SK-N-SH treated with all-trans-retinoic acid at 6 μM for 48 hours (cell line): ENCODE measurements around the gene HHATL.

Experiments used
- ATAC-seq: fragments of 200-7000 bp; cut with Tn5 transposase; 3 replicates; pipeline ENCODE4 v1.9.1; 2020; ENCODE audit warnings: mild to moderate bottlenecking, moderate library complexity
- ARNTL ChIP-seq: fragments of 450-650 bp; formaldehyde crosslinking; IDR thresholded peaks from 2 replicates; pipeline ENCODE4 v1.5.0; 2020; ENCODE audit warnings: low read depth, mild to moderate bottlenecking, moderate library complexity, borderline replicate concordance
- BACH2 ChIP-seq: fragments of 250-450 bp; sonication (Bioruptor Pico); IDR thresholded peaks from 2 replicates; pipeline ENCODE4 v1.9.0; 2021; ENCODE audit warnings: mild to moderate bottlenecking, borderline replicate concordance
- CSDC2 ChIP-seq: fragments of 250-450 bp; sonication (Bioruptor Pico); IDR thresholded peaks from 2 replicates; pipeline ENCODE4 v1.5.0; 2020; ENCODE audit warnings: mild to moderate bottlenecking, moderate library complexity
- ESRRG ChIP-seq: fragments of 250-450 bp; sonication (Bioruptor Pico); IDR thresholded peaks from 2 replicates; pipeline ENCODE4 v1.6.1; 2021; ENCODE audit warnings: mild to moderate bottlenecking
- GLIS3 ChIP-seq: fragments of 250-450 bp; sonication (Bioruptor Pico); IDR thresholded peaks from 2 replicates; pipeline ENCODE4 v1.5.0; 2020; ENCODE audit warnings: mild to moderate bottlenecking, moderate library complexity
- ISL1 ChIP-seq: fragments of 250-450 bp; sonication (Bioruptor Pico); IDR thresholded peaks from 2 replicates; pipeline ENCODE4 v2.1.2; 2022; ENCODE audit warnings: mild to moderate bottlenecking, moderate library complexity
- PPARA ChIP-seq: fragments of 250-450 bp; sonication (Bioruptor Pico); IDR thresholded peaks from 2 replicates; pipeline ENCODE4 v1.5.0; 2020; ENCODE audit warnings: mild to moderate bottlenecking, borderline replicate concordance
- RARB ChIP-seq: fragments of 250-450 bp; sonication (Bioruptor Pico); IDR thresholded peaks from 2 replicates; pipeline ENCODE4 v1.8.0; 2021; ENCODE audit warnings: mild to moderate bottlenecking, moderate library complexity
- SNAI2 ChIP-seq: fragments of 250-450 bp; sonication (Bioruptor Pico); IDR thresholded peaks from 2 replicates; pipeline ENCODE4 v1.5.0; 2020; ENCODE audit warnings: mild to moderate bottlenecking, moderate library complexity
- TCF4 ChIP-seq: fragments of 250-450 bp; sonication (Bioruptor Pico); IDR thresholded peaks from 2 replicates; pipeline ENCODE4 v1.8.0; 2021; ENCODE audit warnings: mild to moderate bottlenecking, moderate library complexity, borderline replicate concordance
- TOX ChIP-seq: fragments of 250-450 bp; sonication (Bioruptor Pico); IDR thresholded peaks from 2 replicates; pipeline ENCODE4 v1.8.0; 2021; ENCODE audit warnings: mild to moderate bottlenecking, moderate library complexity, borderline replicate concordance
- ZFP3 ChIP-seq: fragments of 250-450 bp; sonication (Bioruptor Pico); IDR thresholded peaks from 2 replicates; pipeline ENCODE4 v1.5.0; 2020; ENCODE audit warnings: mild to moderate bottlenecking, moderate library complexity
- ZFP30 ChIP-seq: fragments of 450-650 bp; formaldehyde crosslinking; IDR thresholded peaks from 2 replicates; pipeline ENCODE4 v1.5.0; 2022; ENCODE audit warnings: mild to moderate bottlenecking, moderate library complexity
- ZNF565 ChIP-seq: fragments of 450-650 bp; formaldehyde crosslinking; conservative IDR thresholded peaks from 2 replicates; pipeline ENCODE4 v1.5.0; 2020; ENCODE audit warnings: low read depth, mild to moderate bottlenecking, moderate library complexity
- ZNF70 ChIP-seq: fragments of 450-650 bp; formaldehyde crosslinking; IDR thresholded peaks from 2 replicates; pipeline ENCODE4 v1.5.0; 2020; ENCODE audit warnings: mild to moderate bottlenecking, moderate library complexity
- ZNF8 ChIP-seq: fragments of 450-650 bp; formaldehyde crosslinking; IDR thresholded peaks from 2 replicates; pipeline ENCODE4 v1.5.0; 2020; ENCODE audit warnings: mild to moderate bottlenecking, moderate library complexity
- TF ChIP-seq, protein P1 (sequence below): fragments of 250-450 bp; sonication (Bioruptor Pico); IDR thresholded peaks from 2 replicates; pipeline ENCODE4 v1.8.0; 2020; ENCODE audit warnings: mild to moderate bottlenecking, moderate library complexity, borderline replicate concordance
- TF ChIP-seq, protein P2 (sequence below): fragments of 250-450 bp; sonication (Bioruptor Pico); IDR thresholded peaks from 2 replicates; pipeline ENCODE4 v1.5.1; 2020; ENCODE audit warnings: low read depth, mild to moderate bottlenecking, moderate library complexity
- TF ChIP-seq, protein P3 (sequence below): fragments of 250-450 bp; sonication (Bioruptor Pico); IDR thresholded peaks from 2 replicates; pipeline ENCODE4 v1.5.0; 2020; ENCODE audit warnings: mild to moderate bottlenecking, moderate library complexity
- TF ChIP-seq, protein P4 (sequence below): fragments of 250-450 bp; sonication (Bioruptor Pico); IDR thresholded peaks from 2 replicates; pipeline ENCODE4 v1.8.0; 2021; ENCODE audit warnings: low read depth, mild to moderate bottlenecking, moderate library complexity, borderline replicate concordance

Gene HHATL

DNA sequence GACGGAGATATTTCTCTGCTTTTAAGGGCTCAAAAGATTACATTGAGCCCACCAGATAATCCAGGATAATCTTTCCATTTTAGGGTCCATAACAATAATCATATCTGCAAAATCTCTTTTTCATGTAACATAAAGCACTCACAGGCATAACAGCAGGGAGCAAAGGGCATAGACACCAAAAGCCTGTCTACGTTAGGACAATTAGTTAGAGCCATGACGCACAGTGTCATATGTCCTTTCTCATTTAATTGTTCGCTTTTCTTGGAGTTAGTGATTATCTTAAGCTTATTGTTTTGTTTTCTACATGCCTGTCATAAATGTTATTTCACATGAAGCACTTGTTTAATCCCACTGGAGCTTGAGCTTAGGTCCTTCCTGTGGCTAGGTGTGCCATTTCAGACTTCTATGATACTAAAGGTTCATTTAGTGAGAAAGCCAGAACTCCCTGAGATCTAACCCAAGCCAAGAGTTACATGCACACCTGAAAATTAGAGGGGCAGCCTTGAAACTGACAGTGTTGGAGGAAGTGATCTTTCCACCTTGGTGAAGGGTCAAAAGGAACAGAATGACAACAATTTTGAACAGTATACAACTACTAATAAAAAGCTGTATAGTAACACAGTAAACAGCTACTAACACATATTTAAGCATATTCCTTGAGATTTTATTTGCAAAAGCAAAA is 11.7 kb upstream of the HHATL start:
- TF ChIP-seq, protein P1, sequence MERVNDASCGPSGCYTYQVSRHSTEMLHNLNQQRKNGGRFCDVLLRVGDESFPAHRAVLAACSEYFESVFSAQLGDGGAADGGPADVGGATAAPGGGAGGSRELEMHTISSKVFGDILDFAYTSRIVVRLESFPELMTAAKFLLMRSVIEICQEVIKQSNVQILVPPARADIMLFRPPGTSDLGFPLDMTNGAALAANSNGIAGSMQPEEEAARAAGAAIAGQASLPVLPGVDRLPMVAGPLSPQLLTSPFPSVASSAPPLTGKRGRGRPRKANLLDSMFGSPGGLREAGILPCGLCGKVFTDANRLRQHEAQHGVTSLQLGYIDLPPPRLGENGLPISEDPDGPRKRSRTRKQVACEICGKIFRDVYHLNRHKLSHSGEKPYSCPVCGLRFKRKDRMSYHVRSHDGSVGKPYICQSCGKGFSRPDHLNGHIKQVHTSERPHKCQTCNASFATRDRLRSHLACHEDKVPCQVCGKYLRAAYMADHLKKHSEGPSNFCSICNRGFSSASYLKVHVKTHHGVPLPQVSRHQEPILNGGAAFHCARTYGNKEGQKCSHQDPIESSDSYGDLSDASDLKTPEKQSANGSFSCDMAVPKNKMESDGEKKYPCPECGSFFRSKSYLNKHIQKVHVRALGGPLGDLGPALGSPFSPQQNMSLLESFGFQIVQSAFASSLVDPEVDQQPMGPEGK (CRISPR knock-in tag), result no peak
- no peak for TF ChIP-seq TCF4 (CRISPR knock-in tag)
- TF ChIP-seq, protein P2, sequence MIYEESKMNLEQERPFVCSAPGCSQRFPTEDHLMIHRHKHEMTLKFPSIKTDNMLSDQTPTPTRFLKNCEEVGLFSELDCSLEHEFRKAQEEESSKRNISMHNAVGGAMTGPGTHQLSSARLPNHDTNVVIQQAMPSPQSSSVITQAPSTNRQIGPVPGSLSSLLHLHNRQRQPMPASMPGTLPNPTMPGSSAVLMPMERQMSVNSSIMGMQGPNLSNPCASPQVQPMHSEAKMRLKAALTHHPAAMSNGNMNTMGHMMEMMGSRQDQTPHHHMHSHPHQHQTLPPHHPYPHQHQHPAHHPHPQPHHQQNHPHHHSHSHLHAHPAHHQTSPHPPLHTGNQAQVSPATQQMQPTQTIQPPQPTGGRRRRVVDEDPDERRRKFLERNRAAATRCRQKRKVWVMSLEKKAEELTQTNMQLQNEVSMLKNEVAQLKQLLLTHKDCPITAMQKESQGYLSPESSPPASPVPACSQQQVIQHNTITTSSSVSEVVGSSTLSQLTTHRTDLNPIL (CRISPR knock-in tag), result no peak
- TF ChIP-seq BACH2, result no peak
- TF ChIP-seq RARB (CRISPR knock-in tag), result no peak
- no peak for TF ChIP-seq CSDC2
- TF ChIP-seq PPARA, result no peak
- TF ChIP-seq ZFP30, result no peak
- TF ChIP-seq SNAI2 (CRISPR knock-in tag), result no peak
- no peak for TF ChIP-seq ZNF70 (CRISPR knock-in tag)
- no peak for TF ChIP-seq ESRRG
- no peak for TF ChIP-seq ARNTL (CRISPR knock-in tag)
- TF ChIP-seq ZFP3 (CRISPR knock-in tag), result no peak
- no peak for TF ChIP-seq ZNF565 (CRISPR knock-in tag)
- TF ChIP-seq ISL1 (CRISPR knock-in tag), result no peak
- no peak for ATAC-seq

DNA sequence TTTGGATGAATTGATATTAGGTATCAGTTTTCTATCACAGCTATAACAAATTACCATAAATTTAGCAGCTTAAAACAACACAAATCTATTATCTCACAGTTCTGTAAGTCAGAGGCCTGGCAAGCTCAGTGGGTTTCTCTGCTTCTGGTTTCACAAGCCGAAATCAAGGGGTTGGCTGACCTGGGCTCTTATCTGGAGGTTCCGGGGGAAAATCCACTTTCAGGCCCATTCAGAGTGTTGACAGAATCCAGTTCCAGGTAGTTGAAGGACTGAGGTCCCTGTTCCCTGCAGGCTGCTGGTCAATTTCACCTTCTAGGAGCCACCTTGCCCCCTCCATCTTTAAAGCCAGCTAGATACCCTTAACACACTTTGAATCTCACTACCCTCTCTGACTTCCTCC is 11.1 kb upstream of the HHATL start:
- TF ChIP-seq BACH2 (no peak), ZNF565 (CRISPR knock-in tag) (no peak), GLIS3 (no peak), ZFP3 (CRISPR knock-in tag) (no peak), CSDC2 (no peak), TCF4 (CRISPR knock-in tag) (no peak)
- TF ChIP-seq, protein P3, sequence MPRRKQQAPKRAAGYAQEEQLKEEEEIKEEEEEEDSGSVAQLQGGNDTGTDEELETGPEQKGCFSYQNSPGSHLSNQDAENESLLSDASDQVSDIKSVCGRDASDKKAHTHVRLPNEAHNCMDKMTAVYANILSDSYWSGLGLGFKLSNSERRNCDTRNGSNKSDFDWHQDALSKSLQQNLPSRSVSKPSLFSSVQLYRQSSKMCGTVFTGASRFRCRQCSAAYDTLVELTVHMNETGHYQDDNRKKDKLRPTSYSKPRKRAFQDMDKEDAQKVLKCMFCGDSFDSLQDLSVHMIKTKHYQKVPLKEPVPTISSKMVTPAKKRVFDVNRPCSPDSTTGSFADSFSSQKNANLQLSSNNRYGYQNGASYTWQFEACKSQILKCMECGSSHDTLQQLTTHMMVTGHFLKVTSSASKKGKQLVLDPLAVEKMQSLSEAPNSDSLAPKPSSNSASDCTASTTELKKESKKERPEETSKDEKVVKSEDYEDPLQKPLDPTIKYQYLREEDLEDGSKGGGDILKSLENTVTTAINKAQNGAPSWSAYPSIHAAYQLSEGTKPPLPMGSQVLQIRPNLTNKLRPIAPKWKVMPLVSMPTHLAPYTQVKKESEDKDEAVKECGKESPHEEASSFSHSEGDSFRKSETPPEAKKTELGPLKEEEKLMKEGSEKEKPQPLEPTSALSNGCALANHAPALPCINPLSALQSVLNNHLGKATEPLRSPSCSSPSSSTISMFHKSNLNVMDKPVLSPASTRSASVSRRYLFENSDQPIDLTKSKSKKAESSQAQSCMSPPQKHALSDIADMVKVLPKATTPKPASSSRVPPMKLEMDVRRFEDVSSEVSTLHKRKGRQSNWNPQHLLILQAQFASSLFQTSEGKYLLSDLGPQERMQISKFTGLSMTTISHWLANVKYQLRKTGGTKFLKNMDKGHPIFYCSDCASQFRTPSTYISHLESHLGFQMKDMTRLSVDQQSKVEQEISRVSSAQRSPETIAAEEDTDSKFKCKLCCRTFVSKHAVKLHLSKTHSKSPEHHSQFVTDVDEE (CRISPR knock-in tag), result no peak
- TF ChIP-seq, protein P2 (CRISPR knock-in tag), result no peak
- TF ChIP-seq, protein P4, sequence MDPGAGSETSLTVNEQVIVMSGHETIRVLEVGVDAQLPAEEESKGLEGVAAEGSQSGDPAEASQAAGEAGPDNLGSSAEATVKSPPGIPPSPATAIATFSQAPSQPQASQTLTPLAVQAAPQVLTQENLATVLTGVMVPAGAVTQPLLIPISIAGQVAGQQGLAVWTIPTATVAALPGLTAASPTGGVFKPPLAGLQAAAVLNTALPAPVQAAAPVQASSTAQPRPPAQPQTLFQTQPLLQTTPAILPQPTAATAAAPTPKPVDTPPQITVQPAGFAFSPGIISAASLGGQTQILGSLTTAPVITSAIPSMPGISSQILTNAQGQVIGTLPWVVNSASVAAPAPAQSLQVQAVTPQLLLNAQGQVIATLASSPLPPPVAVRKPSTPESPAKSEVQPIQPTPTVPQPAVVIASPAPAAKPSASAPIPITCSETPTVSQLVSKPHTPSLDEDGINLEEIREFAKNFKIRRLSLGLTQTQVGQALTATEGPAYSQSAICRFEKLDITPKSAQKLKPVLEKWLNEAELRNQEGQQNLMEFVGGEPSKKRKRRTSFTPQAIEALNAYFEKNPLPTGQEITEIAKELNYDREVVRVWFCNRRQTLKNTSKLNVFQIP (CRISPR knock-in tag), result no peak

DNA sequence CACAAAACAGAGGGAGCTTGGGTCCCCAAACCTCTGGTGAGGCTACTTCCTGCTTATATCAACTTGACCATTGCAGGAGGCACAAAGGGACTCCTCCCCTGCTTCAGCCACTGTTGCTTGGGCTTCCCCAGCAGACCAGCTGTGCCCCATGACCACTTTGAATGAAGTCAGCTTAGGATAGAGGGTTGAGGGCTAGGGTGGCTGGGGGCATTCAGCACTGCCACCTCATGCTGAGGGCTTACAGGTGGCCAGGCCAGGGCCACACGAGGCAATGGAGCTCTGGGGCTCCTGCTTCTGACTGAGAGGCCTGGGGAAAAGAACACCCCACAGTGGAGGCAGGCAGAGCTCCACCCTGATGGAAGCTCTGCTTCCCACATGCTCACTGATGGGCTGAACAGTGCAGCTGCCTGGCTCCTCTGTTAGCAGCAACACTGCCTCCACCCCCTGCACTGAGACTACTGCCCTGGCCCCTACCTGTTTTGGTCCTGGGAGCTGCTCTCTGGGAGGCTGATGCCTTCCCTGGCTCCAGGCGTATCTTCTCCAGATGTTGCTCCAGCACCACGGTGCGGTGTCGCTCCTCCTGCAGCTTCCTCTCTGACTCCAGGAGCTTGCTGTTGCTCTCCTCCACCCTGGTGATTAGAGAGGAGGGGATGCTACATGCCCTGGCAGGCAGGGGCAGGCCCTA is 10.2 kb upstream of the HHATL start:
- TF ChIP-seq ZNF8 (CRISPR knock-in tag) (no peak), CSDC2 (no peak), TOX (CRISPR knock-in tag) (no peak), TCF4 (CRISPR knock-in tag) (no peak), ARNTL (CRISPR knock-in tag) (no peak)
- TF ChIP-seq, all 23 proteins: peak for 0
- ATAC-seq, result no peak

More for the DNA sequence above, 11.1 kb upstream of the HHATL start:
- no peak for ATAC-seq
